Activated CD8-positive, alpha-beta memory T cell treated with anti-CD3 and anti-CD28 coated beads for 4 hours (primary cell): Measurements from ENCODE around the gene ACOT11.

ENCODE experiments used
- DNase-seq, 2 donors: peaks; one replicate each; pipeline ENCODE4 v3.0.0-alpha.2; 2020; ENCODE audit warnings: low read depth in 2 of 2

ACOT11 gene

DNA sequence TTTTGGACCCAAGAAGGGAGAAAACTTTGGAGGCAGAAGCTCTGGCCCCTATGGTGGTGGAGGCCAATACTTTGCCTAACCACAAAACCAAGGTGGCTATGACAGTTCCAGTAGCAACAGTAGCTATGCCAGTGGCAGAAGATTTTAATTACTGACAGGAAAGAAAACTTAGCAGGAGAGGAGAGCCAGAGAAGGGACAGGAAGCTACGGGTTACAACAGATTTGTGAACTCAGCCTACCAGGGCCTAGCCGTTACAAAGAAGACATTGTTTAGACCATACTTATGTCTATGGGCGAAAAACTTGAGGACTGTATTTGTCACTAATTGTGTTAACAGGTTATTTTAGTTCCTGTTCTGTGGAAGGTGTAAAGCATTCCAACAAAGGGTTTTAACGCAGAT, 10.4 kb upstream of the ACOT11 start:
- DNase-seq: no peak

DNA sequence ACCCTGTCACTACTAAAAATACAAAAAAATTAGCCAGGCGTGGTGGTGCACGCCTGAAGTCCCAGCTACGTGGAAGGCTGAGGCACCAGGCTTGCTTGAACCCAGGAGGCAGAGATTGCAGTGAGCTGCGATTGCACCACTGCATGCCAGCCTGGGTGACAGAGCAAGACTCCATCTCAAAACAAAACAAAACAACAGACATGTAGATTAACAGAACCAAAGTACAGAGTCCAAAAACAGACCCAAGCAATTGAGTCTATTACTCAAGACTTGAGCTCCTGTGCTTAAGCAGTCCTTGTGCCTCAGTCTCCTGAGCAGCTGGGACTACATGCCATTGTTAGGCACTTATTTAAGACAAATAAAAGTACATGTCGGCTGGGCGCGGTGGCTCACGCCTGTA, 9.5 kb upstream of the ACOT11 start:
- DNase-seq: no peak

DNA sequence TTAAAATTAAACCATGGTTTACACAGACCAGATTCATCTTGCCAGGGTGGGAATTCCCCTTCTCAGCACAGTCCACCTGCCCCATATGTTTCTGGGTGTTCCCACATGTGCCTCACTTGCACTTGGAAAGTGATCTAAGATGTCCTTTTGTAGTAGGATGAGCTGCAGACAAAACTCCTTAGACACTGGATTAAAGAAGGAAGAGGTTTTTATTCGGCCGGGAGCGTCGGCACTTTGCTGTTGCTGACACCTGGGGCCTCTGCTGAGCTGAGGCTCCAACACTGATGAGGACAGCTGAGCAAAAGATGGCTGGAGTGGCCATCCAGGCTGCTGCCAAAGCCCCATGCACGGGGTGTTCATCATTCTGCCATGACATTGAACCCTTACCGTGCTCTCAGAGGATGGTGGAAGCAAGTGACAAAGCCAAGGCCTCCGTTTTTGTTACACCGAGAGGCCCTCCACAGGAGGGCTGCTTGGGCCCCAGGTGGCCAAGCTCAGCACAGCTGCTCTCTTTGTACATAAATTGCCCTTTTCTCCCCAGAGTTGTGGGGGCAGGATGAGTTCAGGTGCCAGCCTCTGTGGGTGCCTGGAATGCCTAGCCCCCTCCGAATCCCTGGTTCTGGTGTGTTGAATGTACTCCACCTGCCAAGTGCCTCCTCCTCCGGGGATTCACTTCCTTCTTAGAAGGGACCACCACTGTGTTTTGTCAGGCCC, 7.3 kb upstream of the ACOT11 start:
- no peak for DNase-seq

DNA sequence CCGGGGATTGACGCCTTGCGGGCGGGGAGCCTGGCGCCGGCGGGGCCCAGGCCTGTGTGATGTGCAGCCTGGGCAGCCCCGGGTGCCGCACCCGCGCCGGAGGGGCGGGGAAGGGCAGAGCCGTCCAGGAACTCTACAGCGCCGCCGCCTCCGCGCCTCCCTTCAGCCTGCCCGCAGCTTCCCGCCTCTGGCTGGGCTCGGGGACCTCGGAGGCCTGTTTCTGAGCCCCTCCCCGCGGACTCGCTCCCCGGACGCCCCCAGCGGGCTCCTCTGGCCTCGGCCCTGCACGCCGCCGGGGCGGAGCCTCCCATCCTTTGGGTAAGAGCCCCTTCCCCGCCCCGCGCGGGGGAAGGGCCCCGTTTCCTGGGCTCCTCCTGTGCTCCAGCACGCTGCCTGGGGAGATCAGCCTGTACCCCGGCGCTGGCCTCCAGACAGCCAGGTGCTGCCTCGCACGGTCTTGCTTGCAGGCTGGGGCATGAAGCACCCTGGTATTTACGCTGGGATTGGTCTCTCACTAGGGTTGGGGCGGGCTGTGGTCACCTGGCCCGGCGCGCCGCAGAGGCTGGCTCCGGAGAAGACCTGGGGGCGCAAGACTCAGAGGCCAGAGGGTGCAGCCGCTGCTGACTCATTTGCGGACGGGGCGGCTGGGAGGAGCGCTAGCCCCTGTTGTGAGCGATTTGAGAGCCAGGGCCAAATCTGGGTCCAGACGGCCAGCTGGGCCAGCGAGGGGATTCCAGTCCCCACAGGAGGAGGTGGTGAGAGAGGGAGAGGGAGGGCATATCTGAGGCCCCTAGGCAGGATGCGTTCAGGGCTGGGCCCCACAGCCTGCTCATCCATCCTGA, 5.7 kb upstream of the ACOT11 start:
- peak in 1 of 2 donors; percentile 6 for DNase-seq

DNA sequence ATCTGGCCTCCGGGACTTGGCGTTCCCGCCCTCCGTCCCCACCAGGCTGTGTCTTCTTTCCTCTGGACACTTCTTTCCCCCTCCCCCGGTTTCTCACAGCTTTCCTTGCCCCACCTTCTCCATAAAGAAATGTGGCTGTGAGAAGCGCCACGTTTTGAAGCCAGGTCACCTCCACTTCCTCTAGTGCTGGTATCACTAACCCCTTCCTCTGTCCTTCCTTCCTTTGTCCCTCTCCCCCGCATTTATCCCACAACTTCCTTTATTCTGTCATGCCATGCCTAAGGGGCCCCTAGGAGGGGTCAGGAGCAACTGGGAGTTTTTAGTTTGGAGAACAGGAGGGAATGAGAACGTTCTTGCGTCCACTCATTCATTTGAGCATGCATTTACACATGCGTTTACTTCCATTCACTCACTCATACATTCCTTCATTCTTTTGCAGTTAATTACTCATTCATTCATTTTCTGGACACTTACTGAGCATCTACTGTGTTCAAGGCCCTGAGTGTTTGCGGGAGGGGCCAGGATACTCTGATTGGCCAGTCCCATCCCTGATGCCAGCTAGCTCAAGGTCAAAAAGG, 5.0 kb upstream of the ACOT11 start:
- DNase-seq: no peak

DNA sequence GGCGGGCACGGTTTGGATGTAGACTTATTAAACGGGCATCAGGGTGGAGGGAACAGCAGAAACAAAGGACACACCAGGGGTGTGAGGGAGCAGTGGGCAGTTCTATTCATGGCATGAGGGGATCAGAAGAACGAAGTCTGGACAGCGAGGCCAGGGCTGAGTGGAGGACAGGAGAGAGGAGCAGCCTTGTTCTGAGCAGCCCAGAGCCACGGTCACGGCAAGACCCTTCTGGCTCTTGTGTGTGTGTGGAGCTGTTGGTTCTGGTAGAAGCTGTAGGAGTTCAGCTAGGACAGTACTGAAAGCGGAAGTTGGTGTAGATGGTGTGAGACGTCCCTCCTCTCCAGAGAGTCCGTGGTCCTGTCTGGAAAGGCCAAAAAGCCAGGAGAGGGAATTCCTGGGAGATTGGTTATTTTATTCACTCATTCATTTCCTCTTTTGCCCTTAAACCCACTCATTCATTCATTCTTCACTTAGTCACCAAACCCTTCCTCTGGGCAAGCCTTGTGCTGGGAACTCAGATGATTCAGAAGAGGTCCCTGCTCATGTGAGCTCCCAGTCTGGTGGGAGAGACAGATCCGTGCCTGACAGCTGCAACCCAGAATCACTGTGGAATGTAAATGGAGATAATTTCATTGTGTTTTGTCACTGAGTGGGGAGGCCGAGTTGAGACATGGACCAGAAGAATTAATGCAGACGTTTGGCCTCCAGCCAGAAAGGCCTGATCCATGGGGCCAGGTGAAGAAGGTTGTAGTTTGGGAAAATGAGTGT, 4.1 kb upstream of the ACOT11 start:
- DNase-seq: no peak

DNA sequence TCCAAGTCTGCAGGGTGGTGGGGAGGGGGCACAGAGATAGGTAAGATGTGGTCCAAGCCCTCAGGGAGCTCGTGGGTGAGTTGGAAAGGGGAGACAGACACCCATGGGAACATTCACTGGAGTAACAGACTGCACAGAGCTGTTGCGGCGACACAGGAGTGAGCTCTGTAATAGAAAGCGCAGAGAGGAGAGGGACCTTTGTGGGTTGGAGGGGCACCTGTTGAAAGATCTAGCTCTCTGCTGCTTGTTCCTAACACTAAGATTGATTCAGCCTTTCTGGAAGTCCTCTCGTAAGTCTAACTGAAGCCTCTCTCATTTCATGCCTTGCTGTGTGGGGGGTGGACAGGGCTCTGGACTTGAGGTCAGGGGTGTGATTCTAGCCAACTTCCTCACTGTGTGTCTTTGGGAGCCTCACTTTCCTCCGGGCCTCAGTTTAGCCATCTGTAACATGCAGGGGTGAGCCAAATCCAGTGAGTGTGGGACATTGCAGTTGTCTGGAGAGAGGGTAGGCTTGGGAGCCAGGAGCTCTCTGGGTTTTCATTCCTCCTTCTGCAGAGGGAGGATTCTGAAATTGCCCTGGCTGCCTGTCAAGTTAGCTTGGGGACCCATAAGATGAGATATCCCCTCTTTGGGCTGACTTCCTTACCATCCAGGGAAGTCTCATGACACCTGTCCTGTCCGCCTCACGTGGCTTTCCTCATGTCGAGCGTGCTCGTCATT, 2.0 kb upstream of the ACOT11 start:
- no peak for DNase-seq

DNA sequence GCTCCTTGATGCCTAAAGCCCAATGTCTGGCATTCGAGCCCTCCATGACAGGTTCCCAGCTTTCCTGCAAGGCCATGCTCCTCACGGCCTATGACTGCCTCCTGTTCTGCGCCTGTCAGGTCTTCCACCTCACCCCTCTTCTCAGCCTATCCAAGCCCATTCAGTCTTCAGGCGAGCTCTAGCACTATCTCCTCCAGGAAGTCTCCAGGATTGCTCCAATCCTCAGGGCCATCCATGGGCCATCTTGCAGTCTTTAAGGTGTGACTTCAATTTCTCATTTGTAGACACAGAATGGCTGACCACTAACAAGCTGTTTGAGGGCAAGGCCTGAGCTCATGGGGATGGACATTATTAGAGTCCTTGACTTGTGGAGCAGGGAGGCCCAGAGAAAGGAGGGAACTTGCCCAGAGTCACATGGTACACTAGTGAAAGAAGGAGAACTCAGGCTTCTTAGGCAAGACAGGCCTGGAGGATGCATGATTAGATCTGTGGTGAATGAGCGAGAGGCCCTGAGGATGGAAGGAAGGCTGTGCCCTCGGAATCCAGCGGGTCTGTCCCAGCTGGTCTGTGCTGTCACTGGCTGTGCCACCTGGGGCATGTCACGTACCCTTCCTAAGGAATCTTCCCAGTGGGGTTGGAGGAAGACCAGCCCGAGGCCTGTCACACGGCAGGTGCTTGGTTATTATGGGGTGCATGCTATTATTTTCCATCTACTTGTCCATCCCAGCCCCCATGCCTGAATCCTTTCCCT, 1.2 kb upstream of the ACOT11 start:
- DNase-seq: no peak

DNA sequence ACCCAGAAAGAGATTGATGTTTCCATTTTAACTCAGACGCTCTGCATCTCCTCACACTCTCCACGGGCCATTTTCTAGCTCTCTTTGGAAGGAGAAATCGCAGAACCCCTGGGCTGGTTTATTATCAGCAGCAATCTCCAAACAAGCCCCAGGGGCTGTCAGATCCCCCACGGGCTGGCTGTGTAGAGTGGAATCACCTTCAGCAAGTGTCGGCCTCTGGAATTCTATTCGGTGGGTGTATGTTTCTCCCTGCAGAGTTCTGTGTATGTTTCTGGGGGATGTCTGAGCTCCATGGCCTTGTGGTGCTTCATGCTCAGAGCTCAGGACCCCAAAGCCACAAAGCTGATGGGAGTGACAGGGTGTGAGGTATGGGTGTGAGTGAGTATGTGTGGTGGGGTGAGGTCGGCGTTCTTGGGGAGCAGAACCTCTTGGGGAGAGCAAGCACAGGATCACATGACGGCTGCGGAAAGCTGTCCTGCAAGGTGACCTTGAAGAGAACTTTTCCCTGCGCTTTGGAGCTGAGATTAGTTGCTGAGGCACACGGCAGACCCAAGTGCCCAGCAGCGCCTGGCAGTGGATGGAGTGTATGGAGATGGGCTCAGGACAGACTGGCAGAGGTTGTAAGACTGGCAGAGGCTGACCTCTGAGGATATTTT, 489 bp downstream of the ACOT11 start:
- DNase-seq: no peak

DNA sequence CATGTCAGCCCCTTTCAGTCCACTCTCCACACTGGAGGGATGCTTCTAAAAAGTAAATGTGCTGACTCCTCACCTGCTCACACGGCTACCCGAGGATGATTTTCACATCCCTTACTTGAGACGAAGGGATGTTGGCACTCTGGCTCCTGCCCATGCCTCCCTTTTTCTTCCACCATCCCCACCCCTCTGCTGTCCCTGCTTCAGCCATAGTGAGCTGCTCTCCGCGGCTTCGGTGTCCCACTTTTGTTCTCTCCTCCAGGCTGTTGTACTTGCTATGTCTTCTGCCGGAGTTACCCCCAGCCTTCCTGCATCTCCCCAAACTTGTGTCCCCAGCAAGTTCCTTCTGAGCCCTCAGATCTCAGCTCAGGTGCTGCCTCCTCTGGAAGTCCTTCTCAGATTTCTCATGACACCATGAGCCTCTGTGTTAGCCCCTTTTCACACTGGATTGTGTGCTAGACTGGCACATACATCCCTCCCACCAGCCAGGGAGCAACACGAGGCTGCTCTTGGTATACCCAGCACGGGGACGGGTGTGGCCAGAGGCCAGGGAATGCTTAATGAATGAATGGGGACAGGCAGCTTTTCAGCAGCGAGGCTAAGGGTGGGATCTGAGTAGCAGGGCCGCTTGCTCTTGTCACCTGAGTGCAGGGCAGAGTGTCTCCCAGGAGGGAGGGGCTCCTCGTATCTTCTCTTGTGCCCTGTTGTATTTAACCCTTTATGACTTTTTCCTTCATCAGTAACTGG, 1.3 kb downstream of the ACOT11 start:
- no peak for DNase-seq

DNA sequence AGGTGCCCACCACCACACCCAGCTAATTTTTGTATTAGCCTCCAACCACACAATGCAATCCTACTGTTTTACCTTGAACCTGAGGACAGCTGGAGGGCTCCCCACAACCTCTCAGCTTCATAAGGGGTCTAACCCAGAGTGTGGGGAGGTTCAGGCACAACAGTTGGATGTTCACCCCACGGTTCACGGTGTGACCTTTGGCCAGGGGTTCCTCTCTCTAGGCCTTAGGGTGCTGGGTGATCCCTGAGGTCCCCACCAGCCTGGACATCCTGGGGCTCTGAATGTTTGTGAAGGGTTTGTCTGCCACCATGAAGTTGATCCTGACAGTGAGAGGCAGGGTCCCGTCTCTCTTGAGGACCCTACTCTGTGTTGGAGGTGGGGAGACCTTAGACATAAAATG, 3.9 kb downstream of the ACOT11 start:
- DNase-seq: no peak

DNA sequence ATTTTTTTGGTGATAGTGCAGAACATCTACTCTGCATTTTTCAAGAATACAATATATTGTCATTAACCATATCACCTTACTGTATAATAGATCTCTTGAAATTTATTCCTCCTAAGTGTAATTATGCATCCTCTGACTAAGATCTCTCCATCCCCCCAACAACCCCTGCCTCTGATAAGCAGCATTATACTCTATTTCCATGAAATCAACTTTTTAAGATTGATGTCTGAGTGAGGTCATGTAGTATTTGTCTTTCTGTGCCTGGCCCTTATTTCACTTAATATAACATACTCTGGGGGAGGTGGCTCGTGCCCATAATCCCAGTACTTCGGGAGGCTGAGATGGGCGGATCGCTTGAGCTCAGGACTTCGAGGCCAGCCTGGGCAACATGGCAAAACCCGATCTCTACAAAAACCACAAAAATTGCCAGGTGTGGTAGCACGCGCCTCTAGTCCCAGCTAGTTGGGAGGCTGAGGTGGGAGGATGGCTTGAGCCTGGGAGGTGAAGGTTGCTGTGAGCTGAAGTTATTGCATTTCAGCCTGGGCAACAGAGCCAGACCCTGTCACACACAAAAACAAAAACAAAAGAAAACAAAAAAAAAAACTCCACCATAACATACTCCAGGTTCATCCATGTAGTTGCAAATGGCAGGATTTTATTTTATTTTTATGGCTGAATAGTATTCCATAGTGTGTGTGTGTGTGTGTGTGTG, 5.7 kb downstream of the ACOT11 start:
- DNase-seq: no peak

DNA sequence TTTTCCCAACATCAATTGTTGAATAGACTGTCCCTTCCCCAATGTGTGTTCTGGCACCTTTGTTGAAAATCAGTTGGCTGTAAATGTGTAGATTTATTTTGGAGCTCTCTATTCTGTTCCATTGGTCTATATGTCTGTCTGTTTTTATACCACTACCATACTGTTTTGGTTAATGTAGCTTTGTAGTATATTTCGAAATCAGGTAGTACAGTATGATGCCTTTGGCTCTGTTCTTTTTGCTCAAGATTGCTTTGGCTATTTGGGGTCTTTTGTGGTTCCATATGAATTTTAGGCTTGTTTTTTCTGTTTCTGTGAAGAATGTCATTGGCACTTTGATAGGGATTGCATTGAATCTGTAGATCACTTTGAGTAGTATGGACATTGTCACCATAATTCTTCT, 8.1 kb downstream of the ACOT11 start:
- DNase-seq: no peak

DNA sequence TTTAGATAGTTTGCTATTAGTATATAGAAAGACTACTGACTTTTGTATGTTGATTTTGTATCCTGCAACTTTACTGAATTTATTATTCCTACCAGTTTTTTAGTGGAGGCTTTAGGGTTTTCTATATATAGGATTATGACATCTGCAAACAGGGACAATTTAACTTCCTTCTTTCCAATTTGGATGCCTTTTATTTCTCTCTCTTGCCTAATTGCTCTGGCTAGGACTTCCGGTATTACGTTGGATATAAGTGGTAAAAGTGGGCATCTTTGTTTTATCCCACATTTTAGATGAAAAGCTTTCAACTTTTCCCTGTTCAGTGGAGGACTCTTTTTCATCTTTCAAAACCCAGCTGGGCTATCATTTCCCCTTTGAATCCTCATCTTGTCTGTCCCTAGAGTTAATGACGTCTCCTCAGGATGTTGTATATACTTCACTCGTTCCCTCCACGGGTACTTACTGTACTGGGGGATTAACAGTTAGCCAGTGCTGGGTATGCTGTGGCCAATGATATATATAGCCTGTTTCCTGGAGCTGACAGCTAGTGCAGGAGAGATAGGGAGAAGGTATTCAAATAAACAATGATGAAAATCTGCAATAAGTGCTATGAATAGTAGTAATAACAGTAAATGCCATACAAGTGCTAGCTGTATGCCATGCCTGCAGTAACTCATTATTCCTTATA, 9.8 kb downstream of the ACOT11 start:
- no peak for DNase-seq

DNA sequence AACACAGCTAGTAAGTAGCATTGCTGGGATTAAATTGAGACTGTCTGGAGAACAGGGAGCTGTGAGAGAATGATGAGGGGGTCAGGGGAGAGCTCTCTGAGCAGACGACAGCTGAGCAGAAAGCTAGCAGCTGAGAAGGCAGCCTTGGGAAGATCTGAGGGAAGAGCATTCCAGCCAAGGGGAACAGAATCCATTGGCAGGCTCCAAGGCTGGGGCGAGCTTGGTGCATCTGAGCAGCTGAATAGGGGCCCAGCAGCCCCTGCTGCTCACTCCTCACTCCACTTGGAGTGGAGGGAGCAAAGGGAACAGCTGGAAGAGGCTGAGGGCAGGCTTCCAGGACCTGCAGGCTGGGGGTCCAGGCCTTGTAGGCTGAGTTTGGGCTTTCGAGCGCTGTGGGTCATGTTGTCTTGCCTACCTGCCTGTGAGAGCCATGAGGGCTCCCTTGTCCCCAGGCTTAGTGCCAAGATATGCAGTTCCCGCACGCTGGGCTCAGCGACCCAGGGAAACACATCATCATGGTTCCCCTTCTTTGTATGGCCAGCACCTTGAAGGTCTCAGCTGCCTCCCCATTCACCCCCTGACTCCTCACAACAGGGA, 10.5 kb downstream of the ACOT11 start:
- DNase-seq: no peak

DNA sequence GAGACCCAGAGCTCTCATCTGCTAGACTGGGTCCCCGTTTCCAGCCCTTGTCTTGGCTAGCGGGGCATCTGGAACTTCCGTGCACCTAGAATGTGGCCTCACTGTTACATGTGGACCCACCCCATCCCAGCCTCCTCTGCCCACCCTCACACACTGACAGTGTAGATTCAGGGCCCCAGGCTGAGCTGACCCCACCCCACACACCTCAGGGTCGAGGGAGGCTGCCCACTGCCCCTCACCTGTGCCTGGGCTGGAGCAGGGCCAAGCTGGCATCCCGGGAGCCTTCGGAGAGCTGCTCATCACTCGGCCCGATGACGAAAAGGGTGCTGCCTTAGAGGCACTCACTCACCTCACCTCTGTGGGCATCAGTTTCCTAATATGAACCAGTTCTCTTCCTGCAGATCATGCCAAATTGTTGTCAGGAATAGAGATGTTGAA, 11.1 kb downstream of the ACOT11 start:
- no peak for DNase-seq

DNA sequence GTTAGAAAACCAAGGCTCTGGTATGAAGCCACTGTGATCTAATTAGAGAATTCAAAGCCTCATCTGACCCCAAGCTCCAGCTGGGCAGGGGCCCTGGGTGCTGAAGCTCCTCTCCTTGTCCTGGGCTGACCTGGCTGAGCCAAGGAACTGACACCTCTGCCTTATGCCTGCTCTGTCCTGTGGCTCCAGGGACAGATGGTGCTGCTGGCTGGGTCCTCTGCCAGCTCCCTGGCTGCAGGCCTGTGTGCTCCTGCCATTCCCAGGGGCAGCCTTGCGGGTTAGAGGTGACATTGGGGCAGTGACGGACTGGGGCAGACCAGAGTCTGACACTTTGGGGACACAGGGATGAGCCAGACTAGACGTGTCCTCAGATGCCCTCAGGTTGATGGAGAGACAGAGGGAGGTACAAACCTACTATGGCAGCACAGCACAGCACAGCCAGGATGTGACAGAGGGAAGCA, 11.8 kb downstream of the ACOT11 start:
- DNase-seq: no peak
